IgD-negative memory B cell (primary cell): ENCODE results near the gene SPEF1. TPM values are rescaled to one million over a fixed set of nuclear protein-coding genes. Genes with fewer than 3 reads are reported as not detected.
A peak's percentile ranks its signal among the peaks of the same experiment; 100 is the strongest.

Experiments used
- H3K27ac Mint-ChIP-seq, 3 donors: one replicate each; pipeline ENCODE4 v1.8.0; 2020 to 2022; ENCODE audit warnings: mild to moderate bottlenecking in 3 of 3, mixed read lengths in 3 of 3, moderate library complexity in 1 of 3
- H3K27me3 Mint-ChIP-seq: one replicate; pipeline ENCODE4 v1.8.0; 2021; ENCODE audit warnings: mixed read lengths
- H3K36me3 Mint-ChIP-seq: one replicate; pipeline ENCODE4 v1.8.0; 2020; ENCODE audit warnings: mild to moderate bottlenecking, mixed read lengths
- H3K4me1 Mint-ChIP-seq, 3 donors: one replicate each; pipeline ENCODE4 v1.8.0; 2020 to 2022; ENCODE audit warnings: mixed read lengths in 3 of 3, mild to moderate bottlenecking in 1 of 3
- H3K4me3 Mint-ChIP-seq, 4 donors: one replicate each; pipeline ENCODE4 v1.8.0; 2020 to 2022; ENCODE audit warnings: mild to moderate bottlenecking in 4 of 4, mixed read lengths in 4 of 4, moderate library complexity in 3 of 4
- H3K9me3 Mint-ChIP-seq, 3 donors: one replicate each; pipeline ENCODE4 v1.8.0; 2020 to 2021; ENCODE audit warnings: mixed read lengths in 3 of 3, mild to moderate bottlenecking in 1 of 3
- polyA plus RNA-seq: library from polyadenylated mRNA; unstranded; fragments of 300-500 nt; fragmentation: Illumina TruSeq; gene quantifications from one replicate; pipeline ENCODE4 v1.2.3, GENCODE V29; 2021

SPEF1 gene
- polyA plus RNA-seq, 1 donor from 2014 or later = not detected

GRCh38 chr20:3768342-3769130 is 12.7 kb downstream of the SPEF1 start:
- Mint-ChIP-seq H3K27me3 (peaks cover 2% of the 10 kb centered on the region), H3K36me3 (peaks cover 1% of the 10 kb centered on the region), H3K9me3 (no peaks in the 10 kb centered on the region), H3K4me3 (peak overlapping the region; percentile 92 to 98 (median 95)), H3K4me1 (peaks cover 7 to 20% (median 19%) of the 10 kb centered on the region in 3 donors), H3K27ac (peak overlapping the region; percentile 86 to 98 (median 97))

GRCh38 chr20:3767427-3768341 is 13.6 kb downstream of the SPEF1 start, which contains the start of gene ADISSP:
ADISSP (minus strand) TSS chr20:3767753; CDS start chr20:3760100, 7,653 bp downstream.
- peak within 1 kb of the TSS; percentile 86 to 98 (median 97) for H3K27ac Mint-ChIP-seq
- peaks cover 1% of the 10 kb centered on the region for H3K36me3 Mint-ChIP-seq
- H3K9me3 Mint-ChIP-seq = no peaks in the 10 kb centered on the region
- H3K27me3 Mint-ChIP-seq = peaks cover 2% of the 10 kb centered on the region
- H3K4me3 Mint-ChIP-seq = peak within 1 kb of the TSS; percentile 92 to 98 (median 95)
- peaks cover 8 to 21% (median 19%) of the 10 kb centered on the region in 3 donors for H3K4me1 Mint-ChIP-seq

GRCh38 chr20:3767110-3767426 is 14.2 kb downstream of the SPEF1 start:
- Mint-ChIP-seq H3K27ac (peak overlapping the region in 1 of 3 donors; percentile 76), H3K9me3 (no peaks in the 10 kb centered on the region), H3K36me3 (peaks cover 1% of the 10 kb centered on the region), H3K4me1 (peaks cover 10 to 21% (median 19%) of the 10 kb centered on the region in 3 donors), H3K4me3 (peak overlapping the region; percentile 92 to 98 (median 95)), H3K27me3 (no peaks in the 10 kb centered on the region)

GRCh38 chr20:3766422-3767109 is 14.7 kb downstream of the SPEF1 start:
- no peaks in the 10 kb centered on the region for H3K27me3 Mint-ChIP-seq
- peaks cover 10 to 21% (median 18%) of the 10 kb centered on the region in 3 donors for H3K4me1 Mint-ChIP-seq
- H3K27ac Mint-ChIP-seq = peak overlapping the region in 1 of 3 donors; percentile 76
- peaks cover 1% of the 10 kb centered on the region for H3K36me3 Mint-ChIP-seq
- peak overlapping the region; percentile 92 to 98 (median 95) for H3K4me3 Mint-ChIP-seq
- H3K9me3 Mint-ChIP-seq = no peaks in the 10 kb centered on the region

- Mint-ChIP-seq H3K36me3 (peaks cover 1% of the 10 kb centered on the region), H3K4me3 (peak overlapping the region in 3 of 4 donors; percentile 6 to 94 (median 56)), H3K4me1 (peaks cover 10 to 25% (median 18%) of the 10 kb centered on the region in 3 donors), H3K27ac (peak overlapping the region in 1 of 3 donors; percentile 28), H3K27me3 (no peaks in the 10 kb centered on the region), H3K9me3 (no peaks in the 10 kb centered on the region)
Observed at GRCh38 chr20:3765171-3765882, 15.9 kb downstream of the SPEF1 start.

GRCh38 chr20:3764659-3765058 is 16.6 kb downstream of the SPEF1 start:
- no peaks in the 10 kb centered on the region for H3K9me3 Mint-ChIP-seq
- peaks cover 10 to 25% (median 18%) of the 10 kb centered on the region in 3 donors for H3K4me1 Mint-ChIP-seq
- H3K36me3 Mint-ChIP-seq = peaks cover 1% of the 10 kb centered on the region
- H3K4me3 Mint-ChIP-seq = peak overlapping the region in 1 of 4 donors; percentile 26
- H3K27ac Mint-ChIP-seq = no peak overlapping the region
- no peaks in the 10 kb centered on the region for H3K27me3 Mint-ChIP-seq

- H3K9me3 Mint-ChIP-seq = no peaks in the 10 kb centered on the region
- H3K4me1 Mint-ChIP-seq = peaks cover 10 to 24% (median 15%) of the 10 kb centered on the region in 3 donors
- H3K4me3 Mint-ChIP-seq = no peak overlapping the region
- H3K36me3 Mint-ChIP-seq = peaks cover 1% of the 10 kb centered on the region
- H3K27ac Mint-ChIP-seq = no peak overlapping the region
- no peaks in the 10 kb centered on the region for H3K27me3 Mint-ChIP-seq
Observed at GRCh38 chr20:3763671-3764601, 17.3 kb downstream of the SPEF1 start.

- no peaks in the 10 kb centered on the region for H3K27me3 Mint-ChIP-seq
- H3K4me3 Mint-ChIP-seq = no peak overlapping the region
- H3K36me3 Mint-ChIP-seq = peaks cover 1% of the 10 kb centered on the region
- H3K9me3 Mint-ChIP-seq = no peaks in the 10 kb centered on the region
- peak overlapping the region in 1 of 3 donors; percentile 32 for H3K27ac Mint-ChIP-seq
- H3K4me1 Mint-ChIP-seq = peaks cover 3 to 8% (median 7%) of the 10 kb centered on the region in 3 donors
Observed at GRCh38 chr20:3760655-3761348, 20.4 kb downstream of the SPEF1 start.

GRCh38 chr20:3759884-3760283 is 21.4 kb downstream of the SPEF1 start:
- H3K27ac Mint-ChIP-seq = no peak overlapping the region
- H3K9me3 Mint-ChIP-seq = no peaks in the 10 kb centered on the region
- peaks cover 3 to 6% (median 4%) of the 10 kb centered on the region in 3 donors for H3K4me1 Mint-ChIP-seq
- peaks cover 1% of the 10 kb centered on the region for H3K36me3 Mint-ChIP-seq
- H3K4me3 Mint-ChIP-seq = no peak overlapping the region
- no peaks in the 10 kb centered on the region for H3K27me3 Mint-ChIP-seq

- H3K4me3 Mint-ChIP-seq = no peak overlapping the region
- H3K9me3 Mint-ChIP-seq = no peaks in the 10 kb centered on the region
- H3K27me3 Mint-ChIP-seq = no peaks in the 10 kb centered on the region
- peaks cover 2 to 6% (median 3%) of the 10 kb centered on the region in 3 donors for H3K4me1 Mint-ChIP-seq
- no peak overlapping the region for H3K27ac Mint-ChIP-seq
- no peaks in the 10 kb centered on the region for H3K36me3 Mint-ChIP-seq
Observed at GRCh38 chr20:3759316-3759823, 21.9 kb downstream of the SPEF1 start.

- Mint-ChIP-seq H3K4me3 (no peak overlapping the region), H3K27ac (peak overlapping the region in 1 of 3 donors; percentile 28), H3K9me3 (no peaks in the 10 kb centered on the region), H3K4me1 (peaks cover 2 to 6% (median 3%) of the 10 kb centered on the region in 3 donors), H3K36me3 (no peaks in the 10 kb centered on the region), H3K27me3 (no peaks in the 10 kb centered on the region)
Observed at GRCh38 chr20:3758566-3758965, 22.7 kb downstream of the SPEF1 start.

GRCh38 chr20:3757268-3757667 is 24.0 kb downstream of the SPEF1 start:
- no peaks in the 10 kb centered on the region for H3K36me3 Mint-ChIP-seq
- no peaks in the 10 kb centered on the region for H3K27me3 Mint-ChIP-seq
- no peak overlapping the region for H3K27ac Mint-ChIP-seq
- no peaks in the 10 kb centered on the region for H3K9me3 Mint-ChIP-seq
- peak overlapping the region in 1 of 4 donors; percentile 26 for H3K4me3 Mint-ChIP-seq
- peaks cover 4 to 10% (median 5%) of the 10 kb centered on the region in 3 donors for H3K4me1 Mint-ChIP-seq
